ENCODE data around the gene RIC8B. TPM values are rescaled to one million over a fixed set of nuclear protein-coding genes. Genes with fewer than 3 reads are reported as not detected.

RIC8B gene
- total RNA-seq, 1 donor from 2014 or later: 17.0 TPM

DNA sequence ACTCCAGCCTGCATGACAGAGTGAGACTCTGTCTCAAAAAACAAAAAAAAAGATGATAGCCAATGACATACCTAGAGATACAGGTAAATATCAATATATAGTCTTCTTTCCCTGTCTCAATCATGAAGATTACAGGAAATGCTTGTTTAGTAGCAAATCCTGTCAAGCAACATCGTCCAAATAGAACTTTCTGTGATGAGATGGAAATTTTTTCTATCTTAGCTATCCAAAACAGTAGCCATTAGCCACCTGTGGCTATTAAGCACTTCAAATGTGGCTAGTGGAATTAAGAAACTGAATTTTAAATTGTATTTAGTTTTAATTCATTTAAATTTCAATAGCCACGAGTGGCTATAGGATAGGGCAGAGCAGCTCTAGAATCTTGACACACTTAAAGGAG, 33.2 kb upstream of the RIC8B start:
- DNase-seq (ENCODE audit: extremely low spot score, unreplicated experiment): no peak
- Mint-ChIP-seq H3K27ac (ENCODE audit: unreplicated experiment) (no peak overlapping the region), H3K4me3 (ENCODE audit: unreplicated experiment) (no peak overlapping the region), H3K36me3 (ENCODE audit: unreplicated experiment) (no peaks in the 10 kb centered on the region), H3K27me3 (ENCODE audit: unreplicated experiment) (peaks cover 28% of the 10 kb centered on the region), H3K9me3 (ENCODE audit: unreplicated experiment) (no peaks in the 10 kb centered on the region), H3K4me1 (ENCODE audit: unreplicated experiment) (no peaks in the 10 kb centered on the region)
- TF ChIP-seq, protein P1, sequence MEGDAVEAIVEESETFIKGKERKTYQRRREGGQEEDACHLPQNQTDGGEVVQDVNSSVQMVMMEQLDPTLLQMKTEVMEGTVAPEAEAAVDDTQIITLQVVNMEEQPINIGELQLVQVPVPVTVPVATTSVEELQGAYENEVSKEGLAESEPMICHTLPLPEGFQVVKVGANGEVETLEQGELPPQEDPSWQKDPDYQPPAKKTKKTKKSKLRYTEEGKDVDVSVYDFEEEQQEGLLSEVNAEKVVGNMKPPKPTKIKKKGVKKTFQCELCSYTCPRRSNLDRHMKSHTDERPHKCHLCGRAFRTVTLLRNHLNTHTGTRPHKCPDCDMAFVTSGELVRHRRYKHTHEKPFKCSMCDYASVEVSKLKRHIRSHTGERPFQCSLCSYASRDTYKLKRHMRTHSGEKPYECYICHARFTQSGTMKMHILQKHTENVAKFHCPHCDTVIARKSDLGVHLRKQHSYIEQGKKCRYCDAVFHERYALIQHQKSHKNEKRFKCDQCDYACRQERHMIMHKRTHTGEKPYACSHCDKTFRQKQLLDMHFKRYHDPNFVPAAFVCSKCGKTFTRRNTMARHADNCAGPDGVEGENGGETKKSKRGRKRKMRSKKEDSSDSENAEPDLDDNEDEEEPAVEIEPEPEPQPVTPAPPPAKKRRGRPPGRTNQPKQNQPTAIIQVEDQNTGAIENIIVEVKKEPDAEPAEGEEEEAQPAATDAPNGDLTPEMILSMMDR (IDR thresholded peaks at IDR 0.05): no peak

DNA sequence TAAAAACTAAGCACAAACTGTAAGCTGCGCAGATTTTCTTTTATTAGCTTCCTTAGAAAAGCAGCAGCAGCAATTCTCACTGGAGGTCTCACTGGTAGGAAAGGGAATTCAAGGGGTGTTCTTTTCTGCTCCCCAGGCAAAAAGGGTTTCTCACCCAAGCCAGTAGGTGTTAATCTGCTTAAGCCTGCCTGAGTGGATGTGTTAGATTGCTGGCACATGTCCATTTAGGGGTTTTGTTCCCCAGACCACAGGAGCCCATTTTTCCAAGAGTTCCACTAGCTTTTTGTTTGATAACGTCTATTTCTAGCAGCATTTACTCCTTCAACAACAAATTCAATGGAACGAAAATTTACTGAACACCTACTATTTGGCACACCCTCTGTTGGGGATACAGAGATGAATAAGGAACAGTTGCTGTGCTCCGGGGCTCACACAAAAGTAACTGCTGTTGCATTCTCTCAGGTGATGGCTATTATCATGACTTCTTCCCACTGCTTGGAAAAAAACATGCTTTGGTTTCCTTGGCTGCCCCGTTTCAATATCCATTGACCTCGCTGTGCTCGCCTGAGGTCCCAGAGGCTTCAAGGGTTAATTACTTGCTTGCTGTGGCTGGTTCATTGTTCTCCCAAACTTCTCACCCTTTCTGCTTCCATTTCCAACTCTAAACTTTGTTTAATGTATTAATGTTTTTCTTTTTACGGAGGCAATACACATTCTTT, 31.1 kb upstream of the RIC8B start:
- H3K4me3 Mint-ChIP-seq (ENCODE audit: unreplicated experiment): no peak overlapping the region
- peaks cover 19% of the 10 kb centered on the region for H3K27me3 Mint-ChIP-seq (ENCODE audit: unreplicated experiment)
- no peaks in the 10 kb centered on the region for H3K9me3 Mint-ChIP-seq (ENCODE audit: unreplicated experiment)
- H3K27ac Mint-ChIP-seq (ENCODE audit: unreplicated experiment): no peak overlapping the region
- H3K4me1 Mint-ChIP-seq (ENCODE audit: unreplicated experiment): no peaks in the 10 kb centered on the region
- H3K36me3 Mint-ChIP-seq (ENCODE audit: unreplicated experiment): no peaks in the 10 kb centered on the region
- DNase-seq (ENCODE audit: extremely low spot score, unreplicated experiment): no peak
- TF ChIP-seq, protein P1 (IDR thresholded peaks at IDR 0.05): no peak

DNA sequence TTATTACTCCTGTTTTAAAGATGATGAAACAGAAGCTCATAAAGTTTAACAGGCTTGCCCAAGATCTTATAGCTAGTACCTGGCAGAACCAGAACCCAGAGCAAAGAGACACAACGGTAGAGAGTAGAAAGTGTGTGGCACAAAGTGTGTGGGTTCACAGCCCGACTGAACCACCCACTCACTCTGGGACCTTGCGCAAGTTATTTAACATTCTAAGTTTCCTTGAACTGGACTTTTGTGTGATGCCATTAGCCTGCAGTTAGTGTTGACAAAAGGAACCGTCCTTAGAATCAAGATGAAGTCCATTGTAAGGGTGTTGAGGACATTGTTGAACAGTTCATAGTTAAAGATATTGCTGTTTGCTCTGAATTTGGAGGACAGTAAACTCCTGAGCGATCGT, 29.9 kb upstream of the RIC8B start:
- TF ChIP-seq, protein P1 (IDR thresholded peaks at IDR 0.05): no peak
- Mint-ChIP-seq H3K4me1 (ENCODE audit: unreplicated experiment) (no peaks in the 10 kb centered on the region), H3K27ac (ENCODE audit: unreplicated experiment) (no peak overlapping the region), H3K9me3 (ENCODE audit: unreplicated experiment) (no peaks in the 10 kb centered on the region), H3K4me3 (ENCODE audit: unreplicated experiment) (no peak overlapping the region), H3K27me3 (ENCODE audit: unreplicated experiment) (peaks cover 18% of the 10 kb centered on the region), H3K36me3 (ENCODE audit: unreplicated experiment) (no peaks in the 10 kb centered on the region)
- no peak for DNase-seq (ENCODE audit: extremely low spot score, unreplicated experiment)

DNA sequence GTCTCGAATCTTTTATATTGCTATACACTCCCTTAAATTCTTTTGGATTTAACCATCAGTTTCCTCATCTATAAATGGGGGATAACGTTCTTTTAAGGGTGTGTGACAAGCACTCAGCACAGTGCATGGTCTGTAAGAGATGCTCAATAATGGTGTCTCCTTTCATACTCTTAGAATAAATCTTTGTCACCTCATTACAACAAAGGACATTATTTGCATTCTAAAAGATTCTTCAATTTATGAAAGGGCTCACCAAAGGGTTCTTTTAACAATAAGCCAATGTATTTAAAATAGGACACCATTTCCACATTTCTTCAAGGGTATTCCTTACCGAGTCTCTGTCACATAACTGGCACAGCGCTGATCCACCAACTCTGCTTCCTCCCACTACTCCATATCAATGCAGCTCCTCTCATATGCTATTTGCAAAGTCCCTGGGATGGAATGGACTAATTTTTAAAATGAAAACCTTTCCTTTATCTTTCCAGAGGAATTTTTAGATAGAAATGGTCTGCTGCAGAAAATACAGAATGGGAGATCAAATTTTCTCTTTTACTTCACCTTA, 29.2 kb upstream of the RIC8B start:
- Mint-ChIP-seq H3K36me3 (ENCODE audit: unreplicated experiment) (no peaks in the 10 kb centered on the region), H3K27ac (ENCODE audit: unreplicated experiment) (no peak overlapping the region), H3K4me1 (ENCODE audit: unreplicated experiment) (no peaks in the 10 kb centered on the region), H3K4me3 (ENCODE audit: unreplicated experiment) (no peak overlapping the region), H3K27me3 (ENCODE audit: unreplicated experiment) (peaks cover 18% of the 10 kb centered on the region), H3K9me3 (ENCODE audit: unreplicated experiment) (no peaks in the 10 kb centered on the region)
- DNase-seq (ENCODE audit: extremely low spot score, unreplicated experiment): no peak
- TF ChIP-seq, protein P1 (IDR thresholded peaks at IDR 0.05): no peak

DNA sequence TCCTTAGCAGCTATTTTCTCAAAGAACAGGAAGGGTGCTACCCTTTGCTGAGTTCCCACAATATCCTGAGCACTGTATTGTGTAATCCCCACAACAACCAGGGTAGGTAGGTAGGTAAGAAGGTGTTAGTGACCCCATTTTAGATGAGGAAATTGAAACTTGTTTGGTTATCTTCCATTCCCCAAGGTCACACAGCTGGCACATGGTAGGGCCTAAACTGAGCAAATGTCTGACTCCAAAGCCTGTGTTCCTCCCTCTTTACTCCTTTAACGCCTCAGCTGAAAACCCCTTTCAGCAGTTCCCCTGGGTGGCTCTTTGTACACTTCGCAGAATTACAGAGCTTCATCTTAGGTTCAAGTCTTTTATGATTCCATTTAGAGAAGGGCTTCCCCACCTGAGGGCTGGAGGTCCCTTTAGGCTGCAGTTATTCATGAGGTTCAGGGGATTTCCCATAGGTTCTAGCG, 26.5 kb upstream of the RIC8B start:
- H3K27me3 Mint-ChIP-seq (ENCODE audit: unreplicated experiment): peaks cover 12% of the 10 kb centered on the region
- DNase-seq (ENCODE audit: extremely low spot score, unreplicated experiment): no peak
- H3K27ac Mint-ChIP-seq (ENCODE audit: unreplicated experiment): no peak overlapping the region
- no peaks in the 10 kb centered on the region for H3K36me3 Mint-ChIP-seq (ENCODE audit: unreplicated experiment)
- no peak overlapping the region for H3K4me3 Mint-ChIP-seq (ENCODE audit: unreplicated experiment)
- H3K9me3 Mint-ChIP-seq (ENCODE audit: unreplicated experiment): peaks cover 6% of the 10 kb centered on the region
- no peaks in the 10 kb centered on the region for H3K4me1 Mint-ChIP-seq (ENCODE audit: unreplicated experiment)
- TF ChIP-seq, protein P1 (IDR thresholded peaks at IDR 0.05): no peak
